Activated CD8-positive, alpha-beta memory T cell treated with anti-CD3 and anti-CD28 coated beads for 1 hour (primary cell): ENCODE results near the gene NAIF1.
"Not testable (repeated sequence)": the region's sequence is repeated elsewhere in the genome, so short reads cannot be mapped to it uniquely, and the experiment has no call there.

Experiments
- DNase-seq, 2 donors: peaks; one replicate each; pipeline ENCODE4 v3.0.0-alpha.2; 2020; ENCODE audit warnings: low read depth in 1 of 2; ENCODE audit errors: extremely low read depth in 1 of 2

Gene NAIF1

GRCh38 chr9:128062846-128063831 lies 4.0 kb downstream of the NAIF1 start:
- no peak for DNase-seq

GRCh38 chr9:128062279-128062678 lies 4.8 kb downstream of the NAIF1 start:
- no peak for DNase-seq

- DNase-seq, result no peak
Observed at GRCh38 chr9:128061275-128061960, 5.7 kb downstream of the NAIF1 start.

- no peak for DNase-seq
Observed at GRCh38 chr9:128059365-128059983, 7.6 kb downstream of the NAIF1 start.

GRCh38 chr9:128057724-128058409 lies 9.3 kb downstream of the NAIF1 start:
- no peak for DNase-seq

GRCh38 chr9:128056887-128057723 lies 10.0 kb downstream of the NAIF1 start:
- no peak for DNase-seq

GRCh38 chr9:128056086-128056485 lies 11.0 kb downstream of the NAIF1 start:
- no peak for DNase-seq

GRCh38 chr9:128055344-128056040 lies 11.6 kb downstream of the NAIF1 start:
- no peak for DNase-seq

GRCh38 chr9:128054087-128054486 lies 13.0 kb downstream of the NAIF1 start:
- no peak for DNase-seq

- DNase-seq, result no peak
Observed at GRCh38 chr9:128053560-128053959, 13.6 kb downstream of the NAIF1 start.

GRCh38 chr9:128051932-128052709 lies 15.0 kb downstream of the NAIF1 start:
- DNase-seq, result no peak

GRCh38 chr9:128049843-128050242 lies 17.3 kb downstream of the NAIF1 start:
- no peak for DNase-seq

GRCh38 chr9:128048663-128049062 lies 18.5 kb downstream of the NAIF1 start:
- DNase-seq, result no peak

GRCh38 chr9:128047231-128047630 lies 19.9 kb downstream of the NAIF1 start:
- DNase-seq, result no peak

- no peak for DNase-seq
Observed at GRCh38 chr9:128045831-128046230, 21.3 kb downstream of the NAIF1 start.

- not testable (repeated sequence) for DNase-seq
Observed at GRCh38 chr9:128045409-128045808, 21.7 kb downstream of the NAIF1 start.

- DNase-seq, result no peak
Observed at GRCh38 chr9:128043467-128043868, 23.7 kb downstream of the NAIF1 start.

- DNase-seq, result no peak
Observed at GRCh38 chr9:128042043-128042442, 25.1 kb downstream of the NAIF1 start.

- DNase-seq, result not testable (repeated sequence)
Observed at GRCh38 chr9:128040783-128041182, 26.3 kb downstream of the NAIF1 start.
